ENCODE results near the gene CKMT2.

Gene CKMT2

GRCh38 chr5:81216152-81216551, 17.0 kb upstream of the CKMT2 start:
- no peak for DNase-seq (ENCODE audit: low read depth)

- DNase-seq (ENCODE audit: low read depth), result no peak
These were observed 13.7 kb upstream of the CKMT2 start for GRCh38 chr5:81219389-81219788.

- no peak for DNase-seq (ENCODE audit: low read depth)
These were observed 10.8 kb upstream of the CKMT2 start for GRCh38 chr5:81222285-81222684.

- DNase-seq (ENCODE audit: low read depth), result no peak
These were observed 7.7 kb upstream of the CKMT2 start for GRCh38 chr5:81225463-81225862.

GRCh38 chr5:81226286-81226685, 6.8 kb upstream of the CKMT2 start:
- DNase-seq (ENCODE audit: low read depth), result no peak

GRCh38 chr5:81226949-81227348, 6.2 kb upstream of the CKMT2 start:
- no peak for DNase-seq (ENCODE audit: low read depth)

GRCh38 chr5:81228084-81228483, 5.0 kb upstream of the CKMT2 start:
- DNase-seq (ENCODE audit: low read depth), result no peak

GRCh38 chr5:81230416-81230815, 2.7 kb upstream of the CKMT2 start:
- DNase-seq (ENCODE audit: low read depth), result no peak

- no peak for DNase-seq (ENCODE audit: low read depth)
These were observed 550 bp upstream of the CKMT2 start for GRCh38 chr5:81232464-81233079.

GRCh38 chr5:81234299-81234698, 1.2 kb downstream of the CKMT2 start:
- DNase-seq (ENCODE audit: low read depth), result no peak

- no peak for DNase-seq (ENCODE audit: low read depth)
These were observed 1.7 kb downstream of the CKMT2 start for GRCh38 chr5:81234801-81235200.

GRCh38 chr5:81235287-81236072, 2.4 kb downstream of the CKMT2 start:
- no peak for DNase-seq (ENCODE audit: low read depth)

GRCh38 chr5:81238460-81238859, 5.3 kb downstream of the CKMT2 start:
- no peak for DNase-seq (ENCODE audit: low read depth)

GRCh38 chr5:81239613-81240012, 6.5 kb downstream of the CKMT2 start:
- DNase-seq (ENCODE audit: low read depth), result no peak

GRCh38 chr5:81241001-81241400, 7.9 kb downstream of the CKMT2 start:
- no peak for DNase-seq (ENCODE audit: low read depth)

GRCh38 chr5:81241961-81242648, 9.0 kb downstream of the CKMT2 start:
- no peak for DNase-seq (ENCODE audit: low read depth)

GRCh38 chr5:81242906-81243436, 9.8 kb downstream of the CKMT2 start:
- no peak for DNase-seq (ENCODE audit: low read depth)

GRCh38 chr5:81244451-81244850, 11.3 kb downstream of the CKMT2 start:
- no peak for DNase-seq (ENCODE audit: low read depth)

- DNase-seq (ENCODE audit: low read depth), result no peak
These were observed 12.7 kb downstream of the CKMT2 start for GRCh38 chr5:81245871-81246235.

GRCh38 chr5:81246697-81247096, 13.6 kb downstream of the CKMT2 start:
- DNase-seq (ENCODE audit: low read depth), result no peak

- DNase-seq (ENCODE audit: low read depth), result no peak
These were observed 14.4 kb downstream of the CKMT2 start for GRCh38 chr5:81247441-81247972.

- no peak for DNase-seq (ENCODE audit: low read depth)
These were observed 16.1 kb downstream of the CKMT2 start for GRCh38 chr5:81249240-81249639.

GRCh38 chr5:81250004-81250403, 16.9 kb downstream of the CKMT2 start:
- DNase-seq (ENCODE audit: low read depth), result no peak
